Progenitor cell of endocrine pancreas (in vitro differentiated cells): ENCODE results near the gene CDKN1A. TPM values are rescaled to one million over a fixed set of nuclear protein-coding genes. Genes with fewer than 3 reads are reported as not detected.
"Not testable (repeated sequence)": the region's sequence is repeated elsewhere in the genome, so short reads cannot be mapped to it uniquely, and the experiment has no call there.

Experiments used
- DNase-seq: peaks from one replicate; pipeline ENCODE4 v3.0.0; 2021; ENCODE audit warnings: low spot score; ENCODE audit not compliant: unreplicated experiment
- H3K27ac Mint-ChIP-seq: 2 replicates; pipeline ENCODE4 v1.8.0; 2021; ENCODE audit warnings: mild to moderate bottlenecking, moderate library complexity, mixed read lengths
- H3K27me3 Mint-ChIP-seq: 2 replicates; pipeline ENCODE4 v1.8.0; 2021; ENCODE audit warnings: mixed read lengths
- H3K36me3 Mint-ChIP-seq: 2 replicates; pipeline ENCODE4 v1.8.0; 2022; ENCODE audit warnings: mixed read lengths; ENCODE audit not compliant: insufficient read depth
- H3K4me1 Mint-ChIP-seq: 2 replicates; pipeline ENCODE4 v1.8.0; 2021; ENCODE audit warnings: low read depth, mixed read lengths
- H3K4me3 Mint-ChIP-seq: 2 replicates; pipeline ENCODE4 v1.8.0; 2021; ENCODE audit warnings: low read depth, mild to moderate bottlenecking, moderate library complexity, mixed read lengths
- H3K9me3 Mint-ChIP-seq: 2 replicates; pipeline ENCODE4 v1.8.0; 2021; ENCODE audit warnings: low read depth, mixed read lengths
- CTCF ChIP-seq: fragments of 200-600 bp; sonication (generic); IDR thresholded peaks from one replicate; pipeline ENCODE4 v1.5.0; 2021; ENCODE audit warnings: antibody characterized with exemption, mild to moderate bottlenecking; ENCODE audit not compliant: unreplicated experiment
- total RNA-seq: library from RNA; stranded (reverse); gene quantifications from 2 replicates; pipeline ENCODE4 v1.2.1, GENCODE V29; 2021

Gene CDKN1A
- total RNA-seq, 1 donor from 2014 or later: 12.4 TPM

GRCh38 chr6:36703982-36704381, 25.5 kb downstream of the CDKN1A start:
- Mint-ChIP-seq H3K9me3 (no peaks in the 10 kb centered on the region), H3K4me3 (no peak overlapping the region), H3K4me1 (no peaks in the 10 kb centered on the region), H3K27me3 (peaks cover 19% of the 10 kb centered on the region), H3K27ac (no peak overlapping the region), H3K36me3 (no peaks in the 10 kb centered on the region)
- DNase-seq: no peak
- no peak for TF ChIP-seq CTCF

- not testable (repeated sequence) for H3K4me1 Mint-ChIP-seq, H3K4me3 Mint-ChIP-seq, H3K9me3 Mint-ChIP-seq, DNase-seq, H3K36me3 Mint-ChIP-seq, H3K27ac Mint-ChIP-seq
- peaks cover 15% of the 10 kb centered on the region for H3K27me3 Mint-ChIP-seq
Observed at GRCh38 chr6:36704961-36705577, 26.6 kb downstream of the CDKN1A start.

GRCh38 chr6:36706339-36706738, 27.8 kb downstream of the CDKN1A start:
- no peak for TF ChIP-seq CTCF
- no peak overlapping the region for H3K4me3 Mint-ChIP-seq
- no peaks in the 10 kb centered on the region for H3K4me1 Mint-ChIP-seq
- H3K36me3 Mint-ChIP-seq: no peaks in the 10 kb centered on the region
- no peak for DNase-seq
- peaks cover 16% of the 10 kb centered on the region for H3K27me3 Mint-ChIP-seq
- H3K9me3 Mint-ChIP-seq: no peaks in the 10 kb centered on the region
- no peak overlapping the region for H3K27ac Mint-ChIP-seq

- Mint-ChIP-seq H3K27ac (no peak overlapping the region), H3K36me3 (no peaks in the 10 kb centered on the region), H3K4me1 (no peaks in the 10 kb centered on the region), H3K4me3 (no peak overlapping the region), H3K9me3 (no peaks in the 10 kb centered on the region), H3K27me3 (peaks cover 5% of the 10 kb centered on the region)
- no peak for TF ChIP-seq CTCF
- no peak for DNase-seq
Observed at GRCh38 chr6:36712816-36713215, 34.3 kb downstream of the CDKN1A start.

- Mint-ChIP-seq H3K9me3 (no peaks in the 10 kb centered on the region), H3K4me3 (no peak overlapping the region), H3K27me3 (peaks cover 5% of the 10 kb centered on the region), H3K4me1 (no peaks in the 10 kb centered on the region), H3K27ac (no peak overlapping the region), H3K36me3 (no peaks in the 10 kb centered on the region)
- TF ChIP-seq CTCF: no peak
- no peak for DNase-seq
Observed at GRCh38 chr6:36713846-36714245, 35.3 kb downstream of the CDKN1A start.

- no peak overlapping the region for H3K4me3 Mint-ChIP-seq
- no peak for TF ChIP-seq CTCF
- peak overlapping the region; percentile 74 for H3K27ac Mint-ChIP-seq
- H3K4me1 Mint-ChIP-seq: no peaks in the 10 kb centered on the region
- H3K27me3 Mint-ChIP-seq: peaks cover 9% of the 10 kb centered on the region
- no peaks in the 10 kb centered on the region for H3K9me3 Mint-ChIP-seq
- no peaks in the 10 kb centered on the region for H3K36me3 Mint-ChIP-seq
- no peak for DNase-seq
Observed at GRCh38 chr6:36714511-36714910, 36.0 kb downstream of the CDKN1A start.
